Liver (tissue), 9 donors: ENCODE results near the gene RASAL1. TPM values are rescaled to one million over a fixed set of nuclear protein-coding genes. Genes with fewer than 3 reads are reported as not detected.

ENCODE experiments used
- DNase-seq: peaks from one replicate; pipeline ENCODE4 v3.0.0-alpha.2; 2017; ENCODE audit warnings: low spot score
- H3K27ac ChIP-seq, 2 donors: one replicate each; pipeline ENCODE4 v1.7.0; 2013; ENCODE audit warnings: inconsistent platforms in 2 of 2, low read length in 2 of 2, control low read depth in 1 of 2, low read depth in 1 of 2, mild to moderate bottlenecking in 1 of 2
- H3K27me3 ChIP-seq, 4 donors: one replicate each; pipeline versions ENCODE4 v1.6.1 to v1.7.0; 2013; ENCODE audit warnings: low read length in 3 of 4, inconsistent platforms in 1 of 4, mild to moderate bottlenecking in 1 of 4, moderate library complexity in 1 of 4; ENCODE audit not compliant: control insufficient read depth in 4 of 4, insufficient read depth in 4 of 4
- H3K36me3 ChIP-seq, 4 donors: one replicate each; pipeline versions ENCODE4 v1.6.1 to v1.7.0; 2013; ENCODE audit warnings: low read length in 3 of 4, mild to moderate bottlenecking in 3 of 4, low read depth in 1 of 4, moderate library complexity in 1 of 4; ENCODE audit not compliant: control insufficient read depth in 4 of 4, insufficient read depth in 3 of 4
- H3K4me1 ChIP-seq, 4 donors: one replicate each; pipeline versions ENCODE4 v1.6.1 to v1.7.0; 2013; ENCODE audit warnings: low read length in 3 of 4, mild to moderate bottlenecking in 3 of 4, moderate library complexity in 1 of 4; ENCODE audit not compliant: control insufficient read depth in 4 of 4, insufficient read depth in 4 of 4
- H3K4me3 ChIP-seq, 3 donors: one replicate each; pipeline versions ENCODE4 v1.6.1 to v1.7.0; 2013; ENCODE audit warnings: low read length in 3 of 3, control low read depth in 1 of 3, low read depth in 1 of 3, mild to moderate bottlenecking in 1 of 3
- H3K9ac ChIP-seq, 2 donors: one replicate each; pipeline ENCODE4 v1.7.0; 2013; ENCODE audit warnings: low read length in 2 of 2, mild to moderate bottlenecking in 2 of 2, moderate library complexity in 2 of 2, control low read depth in 1 of 2, low read depth in 1 of 2
- H3K9me3 ChIP-seq, 4 donors: one replicate each; pipeline versions ENCODE4 v1.6.1 to v1.7.0; 2013; ENCODE audit warnings: low read length in 3 of 4; ENCODE audit not compliant: control insufficient read depth in 4 of 4
- EGR1 ChIP-seq, 2 donors: IDR thresholded peaks; 2 replicates each; pipeline ENCODE4 v1.6.1; 2016 to 2018; ENCODE audit warnings: antibody characterized with exemption in 2 of 2, low read depth in 2 of 2
- FOXA1 ChIP-seq: IDR thresholded peaks from 2 replicates; pipeline ENCODE4 v1.6.1; 2016; ENCODE audit warnings: antibody characterized with exemption
- FOXA2 ChIP-seq: IDR thresholded peaks from 2 replicates; pipeline ENCODE4 v1.6.1; 2016; ENCODE audit warnings: antibody characterized with exemption
- GABPA ChIP-seq, 2 donors: IDR thresholded peaks in 1 of 2; conservative IDR thresholded peaks in 1 of 2; 2 replicates each; pipeline ENCODE4 v1.6.1; 2016; ENCODE audit warnings: antibody characterized with exemption in 2 of 2, mild to moderate bottlenecking in 1 of 2, moderate library complexity in 1 of 2
- JUND ChIP-seq, 2 donors: IDR thresholded peaks; 2 replicates each; pipeline ENCODE4 v1.6.1; 2016; ENCODE audit warnings: antibody characterized with exemption in 2 of 2
- RAD21 ChIP-seq, 2 donors: IDR thresholded peaks; 2 replicates each; pipeline ENCODE4 v1.6.1; 2016; ENCODE audit warnings: antibody characterized with exemption in 2 of 2, mild to moderate bottlenecking in 2 of 2
- REST ChIP-seq: IDR thresholded peaks from 2 replicates; pipeline ENCODE4 v1.6.1; 2016; ENCODE audit warnings: antibody characterized with exemption, mild to moderate bottlenecking
- RXRA ChIP-seq, 2 donors: IDR thresholded peaks; 2 replicates each; pipeline ENCODE4 v1.6.1; 2017 to 2018; ENCODE audit warnings: antibody characterized with exemption in 2 of 2, mild to moderate bottlenecking in 1 of 2
- TAF1 ChIP-seq: conservative IDR thresholded peaks from 2 replicates; pipeline ENCODE4 v1.6.1; 2016; ENCODE audit warnings: antibody characterized with exemption, mild to moderate bottlenecking
- ZBTB33 ChIP-seq: IDR thresholded peaks from 2 replicates; pipeline ENCODE4 v1.6.1; 2016; ENCODE audit warnings: antibody characterized with exemption
- WGBS: extraction: QIAGEN DNeasy Blood & Tissue Kit; methylation state at CpG from one replicate; pipeline ENCODE4 v1.1.7; 2013; 5-methylcytosine and 5-hydroxymethylcytosine counted together
- polyA plus RNA-seq, 2 donors: library from polyadenylated mRNA; stranded (reverse) in 1 of 2; unstranded in 1 of 2; fragments of 200-250 nt in 1 of 2; fragments of >200 nt in 1 of 2; fragmentation: Nextera tagmentation in 1 of 2; extraction: Ambion mirVana in 1 of 2; gene quantifications; one replicate each; pipeline versions ENCODE4 v1.2.1 to v1.2.3, GENCODE V29; 2013 to 2015
- total RNA-seq, 2 donors: library from RNA; depleted of rRNA; stranded (reverse); fragments of >200 nt; gene quantifications; one replicate each; pipeline ENCODE4 v1.2.3, GENCODE V29; 2014
- TF ChIP-seq, protein P1 (sequence below): IDR thresholded peaks from 2 replicates; pipeline ENCODE4 v1.6.1; 2016; ENCODE audit warnings: antibody characterized with exemption
- donor health status: healthy.
- donor health status: healthy.
- donor health status: healthy.
- donor health status: healthy.
- donor health status: healthy.

Gene RASAL1
- total and polyA plus RNA-seq, 4 donors, result 0.20 to 0.33 (median 0.26) TPM

- Histone ChIP-seq H3K27me3 (no peaks in the 10 kb centered on the region), H3K9me3 (no peaks in the 10 kb centered on the region), H3K4me1 (peaks cover 0 to 12% (median 3%) of the 10 kb centered on the region in 4 donors), H3K9ac (no peak overlapping the region), H3K4me3 (no peak overlapping the region), H3K36me3 (peaks cover 0 to 8% (median 3%) of the 10 kb centered on the region in 4 donors), H3K27ac (no peak overlapping the region)
- DNase-seq, result no peak
- TF ChIP-seq RAD21 (IDR thresholded peaks at IDR 0.05), result no peak
- no peak for TF ChIP-seq GABPA (IDR thresholded peaks at IDR 0.05 in 1 of 2, conservative IDR thresholded peaks at IDR 0.05 in 1 of 2)
- TF ChIP-seq JUND (IDR thresholded peaks at IDR 0.05), result no peak
- TF ChIP-seq EGR1 (IDR thresholded peaks at IDR 0.05; ENCODE audit: low read depth in 2 of 2), result no peak
- no peak for TF ChIP-seq FOXA2
- TF ChIP-seq ZBTB33, result no peak
- TF ChIP-seq REST, result no peak
- TF ChIP-seq, protein P1, sequence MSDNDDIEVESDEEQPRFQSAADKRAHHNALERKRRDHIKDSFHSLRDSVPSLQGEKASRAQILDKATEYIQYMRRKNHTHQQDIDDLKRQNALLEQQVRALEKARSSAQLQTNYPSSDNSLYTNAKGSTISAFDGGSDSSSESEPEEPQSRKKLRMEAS, result no peak
- WGBS, result 66% methylated on average over 48 of the region's 48 CpGs
Measured at GRCh38 chr12:113077859-113078255, 57.7 kb downstream of the RASAL1 start.

DNA sequence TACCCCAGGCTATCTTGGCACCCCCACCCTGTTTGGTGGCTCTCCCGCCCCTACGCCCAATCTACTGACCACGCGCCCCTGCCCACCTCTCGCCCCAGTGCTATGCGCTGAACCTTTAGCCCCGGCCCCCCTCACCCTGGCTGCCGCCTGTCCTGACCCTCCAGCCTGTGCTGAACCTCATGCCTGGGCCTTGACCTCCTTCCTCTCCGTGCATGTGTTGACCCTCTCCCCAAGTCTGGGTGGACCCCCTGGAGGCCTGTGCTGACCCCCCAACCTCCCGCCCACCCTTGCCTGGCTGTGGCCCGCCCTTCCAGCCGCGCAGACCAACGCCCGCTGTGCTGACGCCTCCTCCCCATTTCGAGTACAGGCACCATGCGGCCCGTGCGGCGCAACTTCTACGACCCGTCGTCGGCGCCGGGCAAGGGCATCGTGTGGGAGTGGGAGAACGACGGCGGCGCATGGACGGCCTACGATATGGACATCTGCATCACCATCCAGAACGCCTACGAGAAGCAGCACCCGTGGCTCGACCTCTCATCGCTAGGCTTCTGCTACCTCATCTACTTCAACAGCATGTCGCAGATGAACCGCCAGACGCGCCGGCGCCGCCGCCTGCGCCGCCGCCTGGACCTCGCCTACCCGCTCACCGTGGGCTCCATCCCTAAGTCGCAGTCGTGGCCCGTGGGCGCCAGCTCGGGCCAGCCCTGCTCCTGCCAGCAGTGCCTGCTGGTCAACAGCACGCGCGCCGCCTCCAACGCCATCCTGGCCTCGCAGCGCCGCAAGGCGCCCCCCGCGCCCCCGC lies 58.3 kb downstream of the RASAL1 start:
- H3K4me1 ChIP-seq, result peaks cover 0 to 16% (median 7%) of the 10 kb centered on the region in 4 donors
- no peaks in the 10 kb centered on the region for H3K27me3 ChIP-seq
- no peak overlapping the region for H3K9ac ChIP-seq
- H3K9me3 ChIP-seq, result no peaks in the 10 kb centered on the region
- H3K27ac ChIP-seq, result no peak overlapping the region
- H3K4me3 ChIP-seq, result no peak overlapping the region
- DNase-seq, result no peak
- TF ChIP-seq FOXA1, result no peak
- TF ChIP-seq GABPA (IDR thresholded peaks at IDR 0.05 in 1 of 2, conservative IDR thresholded peaks at IDR 0.05 in 1 of 2), result no peak
- TF ChIP-seq, protein P1, result no peak
- no peak for TF ChIP-seq FOXA2
- no peak for TF ChIP-seq EGR1 (IDR thresholded peaks at IDR 0.05; ENCODE audit: low read depth in 2 of 2)
- TF ChIP-seq TAF1, result no peak
- no peak for TF ChIP-seq REST
- no peak for TF ChIP-seq RXRA (IDR thresholded peaks at IDR 0.05)
- peaks cover 0 to 6% (median 3%) of the 10 kb centered on the region in 4 donors for H3K36me3 ChIP-seq
- WGBS, result 69% methylated on average over 70 of the region's 70 CpGs
